ENCODE measurements around the gene DYNLRB1.

DYNLRB1 gene

GRCh38 chr20:34540596-34541263 lies 24.5 kb downstream of the DYNLRB1 start:
- H3K23ac ChIP-seq (ENCODE audit: low read length) = no peak overlapping the region
- H2BK5ac ChIP-seq (ENCODE audit: low read length) = no peak overlapping the region
- no peak overlapping the region for H2BK120ac ChIP-seq (ENCODE audit: low read depth, low read length)
- no peak overlapping the region for H4K5ac ChIP-seq (ENCODE audit: low read length)
- DNase-seq = no peak
- H4K8ac ChIP-seq (ENCODE audit: low read depth, low read length) = no peak overlapping the region
- no peak overlapping the region for H3K56ac ChIP-seq (ENCODE audit: low read length)
- no peak overlapping the region for H3K18ac ChIP-seq (ENCODE audit: low read length)
- no peak overlapping the region for H3K9ac ChIP-seq (ENCODE audit: low read length)
- H3K4me1 ChIP-seq (ENCODE audit: control insufficient read depth, low read depth, low read length) = no peaks in the 10 kb centered on the region
- peaks cover 2% of the 10 kb centered on the region for H3K36me3 ChIP-seq (ENCODE audit: control insufficient read depth, insufficient read depth, low read length)
- WGBS (ENCODE audit: extremely low coverage, insufficient coverage, low lambda C conversion rate) = no CpG with 5 or more reads among the region's 15 CpGs
- H3K4me2 ChIP-seq (ENCODE audit: low read length) = no peak overlapping the region
- H2BK15ac ChIP-seq (replicated peaks; ENCODE audit: low read depth) = no peak overlapping the region
- H3K4ac ChIP-seq (ENCODE audit: low read depth, low read length) = no peak overlapping the region
- no peaks in the 10 kb centered on the region for H3K79me2 ChIP-seq (ENCODE audit: control insufficient read depth, insufficient read depth, low read length)
- no peak overlapping the region for H3K27ac ChIP-seq (ENCODE audit: low read depth, low read length)
- no peak overlapping the region for H2AK5ac ChIP-seq (ENCODE audit: low read length)
- no peak overlapping the region for H3K4me3 ChIP-seq (ENCODE audit: low read length)
- H3K27me3 ChIP-seq (ENCODE audit: insufficient read depth, low read length, poor library complexity) = no peaks in the 10 kb centered on the region
- no peaks in the 10 kb centered on the region for H3K79me1 ChIP-seq (ENCODE audit: low read length)

- WGBS (ENCODE audit: extremely low coverage, insufficient coverage, low lambda C conversion rate) = no CpG with 5 or more reads among the region's 13 CpGs
- Histone ChIP-seq H2BK15ac (replicated peaks; ENCODE audit: low read depth) (no peak overlapping the region), H4K5ac (ENCODE audit: low read length) (no peak overlapping the region), H3K27ac (ENCODE audit: low read depth, low read length) (no peak overlapping the region), H2BK5ac (ENCODE audit: low read length) (no peak overlapping the region), H2AK5ac (ENCODE audit: low read length) (no peak overlapping the region), H3K23ac (ENCODE audit: low read length) (no peak overlapping the region), H3K79me2 (ENCODE audit: control insufficient read depth, insufficient read depth, low read length) (no peaks in the 10 kb centered on the region), H3K4me1 (ENCODE audit: control insufficient read depth, low read depth, low read length) (no peaks in the 10 kb centered on the region), H3K4ac (ENCODE audit: low read depth, low read length) (no peak overlapping the region), H3K79me1 (ENCODE audit: low read length) (no peaks in the 10 kb centered on the region), H3K56ac (ENCODE audit: low read length) (no peak overlapping the region), H4K8ac (ENCODE audit: low read depth, low read length) (no peak overlapping the region), H3K18ac (ENCODE audit: low read length) (no peak overlapping the region), H3K36me3 (ENCODE audit: control insufficient read depth, insufficient read depth, low read length) (no peaks in the 10 kb centered on the region), H3K4me3 (ENCODE audit: low read length) (no peak overlapping the region), H3K4me2 (ENCODE audit: low read length) (no peak overlapping the region), H3K27me3 (ENCODE audit: insufficient read depth, low read length, poor library complexity) (no peaks in the 10 kb centered on the region), H3K9ac (ENCODE audit: low read length) (no peak overlapping the region), H2BK120ac (ENCODE audit: low read depth, low read length) (no peak overlapping the region)
- no peak for DNase-seq
Measured at GRCh38 chr20:34541264-34541901, 25.2 kb downstream of the DYNLRB1 start.

- Histone ChIP-seq H2BK5ac (ENCODE audit: low read length) (no peak overlapping the region), H3K79me1 (ENCODE audit: low read length) (no peaks in the 10 kb centered on the region), H2BK120ac (ENCODE audit: low read depth, low read length) (no peak overlapping the region), H3K27ac (ENCODE audit: low read depth, low read length) (no peak overlapping the region), H3K4me1 (ENCODE audit: control insufficient read depth, low read depth, low read length) (no peaks in the 10 kb centered on the region), H3K23ac (ENCODE audit: low read length) (no peak overlapping the region), H4K5ac (ENCODE audit: low read length) (no peak overlapping the region), H4K8ac (ENCODE audit: low read depth, low read length) (no peak overlapping the region), H3K4me3 (ENCODE audit: low read length) (no peak overlapping the region), H3K18ac (ENCODE audit: low read length) (no peak overlapping the region), H3K4me2 (ENCODE audit: low read length) (no peak overlapping the region), H3K79me2 (ENCODE audit: control insufficient read depth, insufficient read depth, low read length) (no peaks in the 10 kb centered on the region), H3K56ac (ENCODE audit: low read length) (no peak overlapping the region), H3K9ac (ENCODE audit: low read length) (no peak overlapping the region), H3K4ac (ENCODE audit: low read depth, low read length) (no peak overlapping the region), H3K36me3 (ENCODE audit: control insufficient read depth, insufficient read depth, low read length) (no peaks in the 10 kb centered on the region), H2BK15ac (replicated peaks; ENCODE audit: low read depth) (no peak overlapping the region), H2AK5ac (ENCODE audit: low read length) (no peak overlapping the region), H3K27me3 (ENCODE audit: insufficient read depth, low read length, poor library complexity) (no peaks in the 10 kb centered on the region)
- WGBS (ENCODE audit: extremely low coverage, insufficient coverage, low lambda C conversion rate) = no CpG with 5 or more reads among the region's 16 CpGs
- DNase-seq = no peak
Measured at GRCh38 chr20:34541917-34542316, 25.7 kb downstream of the DYNLRB1 start.

GRCh38 chr20:34542439-34542838 lies 26.2 kb downstream of the DYNLRB1 start:
- Histone ChIP-seq H3K23ac (ENCODE audit: low read length) (no peak overlapping the region), H3K36me3 (ENCODE audit: control insufficient read depth, insufficient read depth, low read length) (no peaks in the 10 kb centered on the region), H3K9ac (ENCODE audit: low read length) (no peak overlapping the region), H2AK5ac (ENCODE audit: low read length) (no peak overlapping the region), H3K4me3 (ENCODE audit: low read length) (no peak overlapping the region), H3K4me1 (ENCODE audit: control insufficient read depth, low read depth, low read length) (no peaks in the 10 kb centered on the region), H2BK15ac (replicated peaks; ENCODE audit: low read depth) (no peak overlapping the region), H3K27ac (ENCODE audit: low read depth, low read length) (no peak overlapping the region), H3K79me1 (ENCODE audit: low read length) (no peaks in the 10 kb centered on the region), H3K27me3 (ENCODE audit: insufficient read depth, low read length, poor library complexity) (no peaks in the 10 kb centered on the region), H3K4me2 (ENCODE audit: low read length) (no peak overlapping the region), H3K18ac (ENCODE audit: low read length) (no peak overlapping the region), H4K8ac (ENCODE audit: low read depth, low read length) (no peak overlapping the region), H3K4ac (ENCODE audit: low read depth, low read length) (no peak overlapping the region), H4K5ac (ENCODE audit: low read length) (no peak overlapping the region), H3K79me2 (ENCODE audit: control insufficient read depth, insufficient read depth, low read length) (no peaks in the 10 kb centered on the region), H2BK120ac (ENCODE audit: low read depth, low read length) (no peak overlapping the region), H2BK5ac (ENCODE audit: low read length) (no peak overlapping the region), H3K56ac (ENCODE audit: low read length) (no peak overlapping the region)
- WGBS (ENCODE audit: extremely low coverage, insufficient coverage, low lambda C conversion rate) = no CpG with 5 or more reads among the region's 6 CpGs
- DNase-seq = no peak

GRCh38 chr20:34543463-34544056 lies 27.3 kb downstream of the DYNLRB1 start:
- Histone ChIP-seq H4K8ac (ENCODE audit: low read depth, low read length) (no peak overlapping the region), H2BK120ac (ENCODE audit: low read depth, low read length) (no peak overlapping the region), H3K4ac (ENCODE audit: low read depth, low read length) (no peak overlapping the region), H3K4me1 (ENCODE audit: control insufficient read depth, low read depth, low read length) (no peaks in the 10 kb centered on the region), H3K4me3 (ENCODE audit: low read length) (no peak overlapping the region), H3K4me2 (ENCODE audit: low read length) (no peak overlapping the region), H2BK15ac (replicated peaks; ENCODE audit: low read depth) (no peak overlapping the region), H3K9ac (ENCODE audit: low read length) (no peak overlapping the region), H3K79me2 (ENCODE audit: control insufficient read depth, insufficient read depth, low read length) (no peaks in the 10 kb centered on the region), H3K23ac (ENCODE audit: low read length) (no peak overlapping the region), H3K18ac (ENCODE audit: low read length) (no peak overlapping the region), H3K56ac (ENCODE audit: low read length) (no peak overlapping the region), H3K27ac (ENCODE audit: low read depth, low read length) (no peak overlapping the region), H3K27me3 (ENCODE audit: insufficient read depth, low read length, poor library complexity) (no peaks in the 10 kb centered on the region), H2AK5ac (ENCODE audit: low read length) (no peak overlapping the region), H3K36me3 (ENCODE audit: control insufficient read depth, insufficient read depth, low read length) (no peaks in the 10 kb centered on the region), H3K79me1 (ENCODE audit: low read length) (no peaks in the 10 kb centered on the region), H4K5ac (ENCODE audit: low read length) (no peak overlapping the region), H2BK5ac (ENCODE audit: low read length) (no peak overlapping the region)
- WGBS (ENCODE audit: extremely low coverage, insufficient coverage, low lambda C conversion rate) = no CpG with 5 or more reads among the region's 12 CpGs
- DNase-seq = no peak

Data from mesendoderm (in vitro differentiated cells).